Measurements from ENCODE around the gene TBXT.

TBXT gene

GRCh38 chr6:166203003-166203640 is 35.5 kb upstream of the TBXT start:
- Histone ChIP-seq H3K4me3 (no peak overlapping the region), H3K27ac (no peak overlapping the region)
- no peak for DNase-seq (ENCODE audit: low spot score)
- no peak for TF ChIP-seq CTCF (IDR thresholded peaks at IDR 0.05)

GRCh38 chr6:166202321-166202733 is 34.7 kb upstream of the TBXT start:
- TF ChIP-seq CTCF (IDR thresholded peaks at IDR 0.05) = no peak
- Histone ChIP-seq H3K4me3 (no peak overlapping the region), H3K27ac (no peak overlapping the region)
- no peak for DNase-seq (ENCODE audit: low spot score)

- no peak for DNase-seq (ENCODE audit: low spot score)
- TF ChIP-seq CTCF (IDR thresholded peaks at IDR 0.05) = no peak
- no peak overlapping the region for H3K4me3 ChIP-seq
- no peak overlapping the region for H3K27ac ChIP-seq
These were observed 34.2 kb upstream of the TBXT start for GRCh38 chr6:166201878-166202277.

- no peak for DNase-seq (ENCODE audit: low spot score)
- no peak overlapping the region for H3K4me3 ChIP-seq
- no peak overlapping the region for H3K27ac ChIP-seq
- no peak for TF ChIP-seq CTCF (IDR thresholded peaks at IDR 0.05)
These were observed 29.7 kb upstream of the TBXT start for GRCh38 chr6:166197361-166197760.

- no peak for DNase-seq (ENCODE audit: low spot score)
- Histone ChIP-seq H3K4me3 (no peak overlapping the region), H3K27ac (no peak overlapping the region)
- TF ChIP-seq CTCF (IDR thresholded peaks at IDR 0.05) = no peak
These were observed 28.2 kb upstream of the TBXT start for GRCh38 chr6:166195860-166196238.

GRCh38 chr6:166194914-166195859 is 27.5 kb upstream of the TBXT start:
- TF ChIP-seq CTCF (IDR thresholded peaks at IDR 0.05) = no peak
- Histone ChIP-seq H3K27ac (no peak overlapping the region), H3K4me3 (no peak overlapping the region)
- DNase-seq (ENCODE audit: low spot score) = no peak

Measured in coronary artery (tissue), 2 donors.